Choroid plexus epithelial cell (primary cell): ENCODE results near the gene PERCC1.

Experiments
- DNase-seq: peaks from one replicate; pipeline ENCODE4 v3.0.0-alpha.2; 2010; ENCODE audit warnings: low read depth
- H3K4me3 ChIP-seq: 2 replicates; pipeline ENCODE4 v1.5.1; 2011; ENCODE audit warnings: low read depth, mild to moderate bottlenecking, control low read depth, low read length, moderate library complexity
- TF ChIP-seq, protein P1 (sequence below): conservative IDR thresholded peaks from 2 replicates; pipeline ENCODE4 v1.5.1; 2011; ENCODE audit warnings: low read depth, mild to moderate bottlenecking, control low read depth, inconsistent platforms, low read length, moderate library complexity

PERCC1 gene

DNA sequence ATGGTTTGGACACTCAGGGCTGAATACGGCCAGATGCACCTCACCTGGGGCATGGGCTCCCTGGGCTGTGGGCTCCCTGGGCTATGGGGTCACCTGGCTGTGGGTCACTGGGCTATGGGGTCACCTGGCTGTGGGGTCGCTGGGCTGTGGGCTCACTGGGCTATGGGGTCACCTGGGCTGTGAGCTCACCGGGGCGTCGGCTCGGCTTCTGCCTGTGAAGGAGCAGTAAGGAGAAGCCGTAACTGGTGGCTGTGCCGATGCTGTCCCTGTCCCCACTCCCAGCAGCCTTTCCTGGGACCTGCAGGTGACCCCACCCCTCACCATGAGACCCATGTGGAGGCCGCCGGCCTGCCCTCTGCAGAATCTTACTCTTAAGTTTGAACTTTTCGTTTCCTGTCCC, 1.9 kb upstream of the PERCC1 start:
- TF ChIP-seq, protein P1, sequence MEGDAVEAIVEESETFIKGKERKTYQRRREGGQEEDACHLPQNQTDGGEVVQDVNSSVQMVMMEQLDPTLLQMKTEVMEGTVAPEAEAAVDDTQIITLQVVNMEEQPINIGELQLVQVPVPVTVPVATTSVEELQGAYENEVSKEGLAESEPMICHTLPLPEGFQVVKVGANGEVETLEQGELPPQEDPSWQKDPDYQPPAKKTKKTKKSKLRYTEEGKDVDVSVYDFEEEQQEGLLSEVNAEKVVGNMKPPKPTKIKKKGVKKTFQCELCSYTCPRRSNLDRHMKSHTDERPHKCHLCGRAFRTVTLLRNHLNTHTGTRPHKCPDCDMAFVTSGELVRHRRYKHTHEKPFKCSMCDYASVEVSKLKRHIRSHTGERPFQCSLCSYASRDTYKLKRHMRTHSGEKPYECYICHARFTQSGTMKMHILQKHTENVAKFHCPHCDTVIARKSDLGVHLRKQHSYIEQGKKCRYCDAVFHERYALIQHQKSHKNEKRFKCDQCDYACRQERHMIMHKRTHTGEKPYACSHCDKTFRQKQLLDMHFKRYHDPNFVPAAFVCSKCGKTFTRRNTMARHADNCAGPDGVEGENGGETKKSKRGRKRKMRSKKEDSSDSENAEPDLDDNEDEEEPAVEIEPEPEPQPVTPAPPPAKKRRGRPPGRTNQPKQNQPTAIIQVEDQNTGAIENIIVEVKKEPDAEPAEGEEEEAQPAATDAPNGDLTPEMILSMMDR, result no peak
- DNase-seq, result no peak
- no peak overlapping the region for H3K4me3 ChIP-seq

DNA sequence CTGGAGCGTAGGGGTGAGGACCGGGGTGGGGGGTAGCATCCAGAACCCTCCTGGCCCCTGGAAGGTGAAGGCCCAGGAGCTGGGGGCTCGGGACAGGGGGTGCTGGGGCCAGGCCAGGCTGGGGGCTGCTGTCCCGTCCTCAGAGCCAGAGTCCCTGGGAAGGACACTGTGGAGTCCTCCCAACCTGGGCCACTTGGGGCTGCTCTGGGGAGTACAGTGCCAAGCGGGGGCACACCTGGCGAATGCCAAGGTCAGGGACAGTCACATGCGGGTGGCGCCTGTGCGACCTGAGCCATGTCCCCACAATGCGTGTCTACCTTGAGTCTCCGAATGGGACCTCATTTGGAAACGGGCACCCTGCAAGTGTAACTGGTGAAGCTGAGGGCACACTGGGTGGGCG, 1.2 kb upstream of the PERCC1 start:
- DNase-seq, result no peak
- H3K4me3 ChIP-seq, result no peak overlapping the region
- TF ChIP-seq, protein P1, result no peak

DNA sequence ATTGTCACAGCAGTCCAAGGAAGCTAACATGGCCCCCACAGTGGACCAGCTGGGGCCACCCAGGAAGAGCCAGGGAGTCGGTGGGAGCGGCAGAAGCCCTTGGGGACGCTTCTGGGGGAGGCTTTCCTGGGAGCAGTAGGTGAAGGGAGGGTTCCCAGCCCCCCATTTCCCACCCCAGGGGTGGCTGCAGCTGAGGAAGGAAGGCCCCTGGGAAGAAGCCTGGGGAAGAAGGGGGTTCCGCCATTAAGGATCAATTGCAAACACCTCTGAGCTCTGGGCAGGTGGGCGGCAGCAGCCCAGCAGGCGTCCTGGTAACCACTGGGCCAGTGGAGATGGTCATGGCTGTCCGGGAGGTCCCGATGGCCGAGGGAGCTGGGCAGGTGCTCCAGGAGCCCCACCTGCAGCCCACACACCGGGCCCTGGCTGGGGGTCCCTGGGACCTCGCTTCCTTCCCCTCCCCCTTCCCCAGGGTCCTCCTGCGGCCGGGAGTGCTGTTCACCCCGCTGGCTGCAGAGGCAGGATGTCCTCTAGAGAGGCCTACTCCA, 592 bp upstream of the PERCC1 start:
- TF ChIP-seq, protein P1, result no peak
- no peak for DNase-seq
- no peak overlapping the region for H3K4me3 ChIP-seq

DNA sequence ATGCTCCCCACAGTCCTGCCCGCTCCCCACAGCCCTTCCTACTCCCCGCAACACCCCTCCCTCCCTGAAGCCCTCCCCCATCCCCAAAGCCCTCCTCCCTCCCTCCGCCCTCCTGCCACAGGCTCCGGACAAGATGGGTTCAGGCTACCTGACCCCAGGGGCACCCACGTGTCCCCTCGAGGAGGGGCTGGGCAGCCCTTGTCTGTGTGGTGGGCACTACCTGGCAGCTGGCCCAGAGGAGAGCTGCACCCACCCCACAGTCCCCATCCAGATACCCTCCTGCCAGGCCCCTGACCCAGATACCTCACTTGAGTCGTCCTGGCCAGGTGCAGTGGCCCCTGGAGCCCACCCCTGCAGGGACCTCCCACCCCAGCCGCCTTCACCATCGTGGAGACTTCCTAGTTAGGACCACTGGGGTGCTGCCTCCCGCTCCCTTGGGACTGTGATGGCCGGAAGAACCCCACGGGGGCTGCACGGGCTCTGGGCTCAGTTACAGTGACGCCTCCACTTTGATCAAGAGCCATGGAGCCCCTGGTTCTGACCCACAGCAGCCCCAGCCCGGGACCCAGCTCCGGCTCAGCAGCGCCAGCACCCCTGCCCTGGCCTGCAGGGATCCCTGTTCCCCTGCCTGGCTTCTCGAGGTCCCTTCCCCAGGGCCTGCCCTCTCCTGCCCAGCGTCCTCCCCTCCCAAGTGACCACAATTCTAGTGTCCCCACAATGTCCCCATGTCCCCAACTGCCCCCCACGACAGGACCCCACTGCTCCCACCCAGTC, 806 bp downstream of the PERCC1 start:
- TF ChIP-seq, protein P1, result no peak
- DNase-seq, result no peak
- no peak overlapping the region for H3K4me3 ChIP-seq

DNA sequence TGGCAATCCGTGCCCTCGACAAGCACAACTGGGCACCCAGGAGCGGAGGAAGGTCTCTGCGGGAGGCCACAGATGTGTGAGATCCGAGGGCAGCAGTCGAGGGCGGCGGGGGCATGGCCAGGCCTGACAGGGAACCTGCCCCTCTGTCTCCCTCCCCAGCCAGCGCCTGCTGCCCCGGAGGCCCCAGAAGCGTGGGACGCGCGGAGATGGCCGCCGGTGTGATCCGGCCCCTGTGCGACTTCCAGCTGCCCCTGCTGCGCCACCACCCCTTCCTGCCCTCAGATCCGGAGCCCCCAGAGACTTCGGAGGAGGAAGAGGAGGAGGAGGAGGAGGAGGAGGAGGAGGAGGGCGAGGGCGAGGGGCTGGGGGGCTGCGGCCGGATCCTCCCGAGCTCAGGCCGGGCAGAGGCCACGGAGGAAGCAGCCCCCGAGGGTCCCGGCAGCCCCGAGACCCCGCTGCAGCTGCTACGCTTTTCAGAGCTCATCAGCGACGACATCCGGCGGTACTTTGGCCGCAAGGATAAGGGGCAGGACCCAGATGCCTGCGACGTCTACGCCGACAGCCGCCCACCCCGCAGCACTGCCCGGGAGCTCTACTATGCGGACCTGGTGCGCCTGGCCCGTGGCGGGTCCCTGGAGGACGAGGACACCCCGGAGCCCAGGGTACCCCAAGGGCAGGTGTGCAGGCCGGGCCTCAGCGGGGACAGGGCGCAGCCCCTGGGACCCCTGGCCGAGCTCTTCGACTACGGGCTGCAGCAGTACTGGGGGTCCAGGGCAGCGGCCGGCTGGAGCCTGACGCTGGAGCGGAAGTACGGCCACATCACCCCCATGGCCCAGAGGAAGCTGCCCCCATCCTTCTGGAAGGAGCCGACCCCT, 1.7 kb downstream of the PERCC1 start:
- DNase-seq, result no peak
- TF ChIP-seq, protein P1, result no peak

DNA sequence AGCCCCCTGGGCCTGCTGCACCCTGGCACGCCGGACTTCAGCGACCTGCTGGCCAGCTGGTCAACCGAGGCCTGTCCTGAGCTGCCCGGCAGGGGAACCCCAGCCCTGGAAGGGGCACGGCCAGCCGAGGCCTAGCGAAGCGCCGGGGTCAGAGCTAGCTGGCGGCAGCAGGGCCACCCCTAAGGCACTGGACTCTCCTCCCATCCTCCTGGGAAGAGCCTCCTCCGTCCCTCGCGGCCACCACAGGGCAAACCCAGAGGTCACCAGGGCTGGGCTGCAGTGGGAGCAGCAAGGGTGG, 2.3 kb downstream of the PERCC1 start:
- TF ChIP-seq, protein P1, result no peak
- H3K4me3 ChIP-seq, result no peak overlapping the region
- DNase-seq, result no peak

More for the DNA sequence above, 1.7 kb downstream of the PERCC1 start:
- H3K4me3 ChIP-seq, result no peak overlapping the region
